Skin of body (tissue), 2 donors: ENCODE data around the gene BMPR1B. TPM values are rescaled to one million over a fixed set of nuclear protein-coding genes. Genes with fewer than 3 reads are reported as not detected.
"Not testable (repeated sequence)": the region's sequence is repeated elsewhere in the genome, so short reads cannot be mapped to it uniquely, and the experiment has no call there.

Experiments
- DNase-seq: peaks from one replicate; lab custom pipeline; 2025; lab: John Stamatoyannopoulos, UW
- total RNA-seq: library from RNA; depleted of rRNA; stranded (reverse); fragments of >200 nt; gene quantifications from one replicate; pipeline ENCODE4 v1.2.3, GENCODE V29; 2014

BMPR1B gene
- total RNA-seq, 1 donor from 2014 or later: 4.5 TPM

GRCh38 chr4:94832329-94832728 is 74.6 kb downstream of the BMPR1B start:
- not testable (repeated sequence) for DNase-seq

GRCh38 chr4:94833394-94833793 is 75.6 kb downstream of the BMPR1B start:
- no peak for DNase-seq

- no peak for DNase-seq
Measured at GRCh38 chr4:94834501-94834900, 76.7 kb downstream of the BMPR1B start.

- DNase-seq: not testable (repeated sequence)
Measured at GRCh38 chr4:94841166-94841863, 83.6 kb downstream of the BMPR1B start.

GRCh38 chr4:94841864-94842221 is 84.1 kb downstream of the BMPR1B start:
- DNase-seq: no peak

GRCh38 chr4:94843216-94843615 is 85.5 kb downstream of the BMPR1B start:
- no peak for DNase-seq

GRCh38 chr4:94848326-94848725 is 90.6 kb downstream of the BMPR1B start:
- DNase-seq: no peak

DNA sequence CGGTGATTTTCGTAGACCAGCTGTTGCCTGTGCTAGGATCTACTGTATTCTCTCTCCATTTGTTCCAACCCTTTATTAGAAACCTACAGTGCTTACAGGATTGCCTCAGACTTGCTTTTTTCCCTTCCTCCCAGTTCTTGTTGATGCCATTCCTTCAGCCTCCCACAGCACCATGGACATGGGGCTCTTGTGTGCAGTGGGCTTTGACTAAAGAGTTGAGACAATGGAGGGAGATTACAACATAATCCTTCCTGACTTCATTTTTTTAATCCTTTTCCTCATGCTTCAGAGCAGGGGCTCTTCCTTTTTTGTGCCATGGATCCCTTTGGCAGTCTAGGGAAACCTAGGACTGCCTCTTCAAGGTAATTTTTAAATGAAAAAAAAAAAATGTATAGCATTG is 92.1 kb downstream of the BMPR1B start:
- no peak for DNase-seq

- peak; percentile 83 for DNase-seq
Measured at GRCh38 chr4:94852616-94853015, 94.9 kb downstream of the BMPR1B start.

DNA sequence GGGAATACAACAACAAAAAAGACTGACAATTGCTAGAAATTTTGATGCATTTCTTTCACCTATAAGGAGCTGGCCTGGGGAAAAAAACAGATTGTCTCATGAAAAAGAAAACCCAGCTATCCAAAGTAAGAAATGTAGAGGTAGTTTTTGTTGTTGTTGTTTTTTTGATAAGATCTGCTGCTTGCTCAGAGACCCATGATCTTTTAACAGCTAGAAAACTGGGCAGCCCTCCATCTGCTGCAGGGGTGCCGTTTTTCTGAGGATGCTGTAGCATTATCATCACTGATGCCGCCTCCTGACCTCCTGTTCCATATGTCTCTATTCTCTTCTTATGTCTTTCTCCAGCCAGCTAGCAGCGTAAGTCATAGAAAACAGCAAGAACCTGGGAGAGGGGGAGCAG is 98.3 kb downstream of the BMPR1B start:
- no peak for DNase-seq

DNA sequence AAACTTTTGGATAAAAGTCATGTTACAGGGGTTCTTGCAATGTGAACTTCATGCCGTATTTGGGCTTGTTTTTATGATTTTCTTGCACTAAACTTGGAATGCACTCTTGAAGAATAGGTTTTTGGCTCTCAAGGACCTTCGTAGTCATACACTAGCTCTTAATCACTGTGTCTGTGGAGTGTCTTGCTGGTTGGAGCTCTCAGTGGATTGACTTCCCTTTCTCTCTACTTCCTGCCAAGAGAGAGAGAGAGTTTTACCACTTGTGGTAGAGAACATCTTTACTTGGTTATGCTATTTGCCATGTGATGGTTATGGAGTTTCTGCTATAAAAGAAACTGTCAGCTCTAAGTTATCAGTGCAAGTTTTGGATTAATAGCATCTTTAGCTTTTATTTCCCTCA is 112.4 kb downstream of the BMPR1B start:
- no peak for DNase-seq

DNA sequence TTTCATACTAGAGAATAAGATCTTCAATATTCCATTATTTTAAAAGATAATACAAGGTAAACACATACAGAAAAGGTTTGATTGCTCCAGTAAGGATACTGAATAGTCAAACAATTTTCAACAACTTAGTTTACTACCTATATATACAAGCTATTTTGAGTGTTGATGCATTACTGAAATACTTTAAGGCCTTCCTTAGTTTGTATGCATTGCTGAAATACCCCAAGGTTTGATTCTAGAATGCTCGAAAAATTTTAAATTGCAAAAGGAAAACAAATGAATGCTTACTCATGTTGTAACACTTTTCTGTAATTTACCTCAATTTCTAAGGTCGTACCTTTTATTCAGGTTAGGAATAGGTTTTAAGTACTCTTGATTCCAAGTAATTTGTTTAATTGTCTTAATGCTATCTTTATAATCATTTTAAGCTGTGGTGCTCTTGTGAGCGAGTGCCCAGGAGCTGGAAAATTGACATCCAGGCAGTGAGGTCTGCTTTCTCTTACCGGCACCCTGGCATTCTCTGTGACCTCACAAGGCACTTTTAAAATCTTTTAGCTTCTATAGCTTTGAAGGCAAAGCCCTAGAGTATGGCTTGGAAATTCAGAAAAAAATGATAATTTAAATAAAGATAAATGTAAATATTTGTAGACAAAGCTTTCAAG is 114.0 kb downstream of the BMPR1B start:
- no peak for DNase-seq

DNA sequence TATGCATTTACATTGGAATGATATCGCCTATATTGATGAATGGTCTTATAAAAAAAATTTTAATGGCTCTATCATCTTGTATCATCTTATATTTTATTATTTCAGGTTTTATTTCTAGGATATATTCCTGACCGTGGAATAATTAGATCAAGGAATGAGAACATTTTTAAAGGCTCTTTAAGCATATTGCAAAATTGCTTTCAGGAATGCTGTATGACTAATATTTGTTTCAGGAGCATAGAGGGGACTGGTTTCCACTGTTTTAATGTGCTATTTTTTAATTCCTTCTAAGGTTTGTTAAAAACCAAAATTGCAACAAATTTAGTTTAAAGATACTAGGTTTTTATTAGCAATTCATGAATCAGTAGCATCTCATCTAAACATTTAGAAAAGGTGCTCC is 120.2 kb downstream of the BMPR1B start:
- DNase-seq: no peak

DNA sequence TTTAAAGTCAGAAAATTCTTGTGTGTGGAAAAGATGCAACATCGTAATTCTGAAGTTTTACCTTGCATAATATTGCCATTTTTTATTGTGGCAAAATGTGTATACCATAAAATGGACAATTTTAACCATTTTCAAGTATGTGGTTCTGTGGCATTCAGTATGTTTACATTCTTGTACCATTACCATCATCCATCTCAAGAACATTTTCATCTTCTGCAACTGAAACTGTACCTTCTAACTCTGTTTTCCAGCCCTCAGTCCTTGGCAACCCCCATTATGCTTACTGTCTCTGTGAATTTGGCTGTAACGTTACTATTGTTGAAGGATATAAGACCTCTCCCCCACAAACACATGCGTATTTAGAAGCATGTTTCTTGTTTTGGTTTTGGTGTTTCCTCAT is 123.2 kb downstream of the BMPR1B start:
- no peak for DNase-seq

DNA sequence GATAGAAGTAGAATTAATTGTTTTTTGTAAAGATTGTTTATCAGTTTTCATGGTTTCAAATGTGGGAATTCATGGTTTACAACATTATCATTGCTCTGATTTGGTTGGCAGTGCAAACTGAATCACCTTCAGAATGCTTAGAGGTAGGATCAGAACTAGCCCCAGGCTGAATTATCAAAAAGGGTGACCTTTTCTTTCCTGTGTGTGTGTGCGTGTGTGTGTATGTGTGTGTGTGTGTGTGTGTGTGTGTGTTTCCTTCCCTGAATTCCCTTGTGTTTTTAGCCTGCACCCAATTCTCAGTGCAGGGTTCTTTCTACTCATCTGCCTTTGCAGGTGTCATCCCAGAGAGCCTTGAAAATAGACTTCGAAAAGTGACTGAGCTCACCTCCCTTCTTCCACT is 125.0 kb downstream of the BMPR1B start:
- no peak for DNase-seq

- DNase-seq: no peak
Measured at GRCh38 chr4:94887027-94887426, 129.3 kb downstream of the BMPR1B start.

- no peak for DNase-seq
Measured at GRCh38 chr4:94889523-94889922, 131.8 kb downstream of the BMPR1B start.

- no peak for DNase-seq
Measured at GRCh38 chr4:94889946-94890345, 132.2 kb downstream of the BMPR1B start.

- no peak for DNase-seq
Measured at GRCh38 chr4:94890579-94890978, 132.8 kb downstream of the BMPR1B start.

GRCh38 chr4:94892051-94892450 is 134.3 kb downstream of the BMPR1B start:
- DNase-seq: no peak

DNA sequence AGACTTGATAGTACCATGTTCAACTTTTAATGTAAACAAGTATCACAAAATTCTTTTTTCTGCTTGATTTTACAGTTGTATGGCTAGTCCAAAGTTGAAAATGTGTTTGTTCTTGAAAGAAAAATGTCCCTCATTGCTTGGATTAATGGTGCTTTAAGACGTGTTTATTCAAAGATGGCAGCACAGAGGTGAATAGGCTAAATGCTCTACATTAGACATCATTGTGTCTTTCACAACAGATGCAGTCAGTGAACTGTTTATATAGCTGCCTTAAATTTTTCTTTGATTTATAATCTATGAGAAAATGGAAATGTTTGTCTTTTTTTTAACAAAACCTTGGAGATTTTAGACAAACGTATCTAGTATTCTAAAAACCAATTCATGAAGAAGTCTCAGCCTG is 137.3 kb downstream of the BMPR1B start:
- no peak for DNase-seq

DNA sequence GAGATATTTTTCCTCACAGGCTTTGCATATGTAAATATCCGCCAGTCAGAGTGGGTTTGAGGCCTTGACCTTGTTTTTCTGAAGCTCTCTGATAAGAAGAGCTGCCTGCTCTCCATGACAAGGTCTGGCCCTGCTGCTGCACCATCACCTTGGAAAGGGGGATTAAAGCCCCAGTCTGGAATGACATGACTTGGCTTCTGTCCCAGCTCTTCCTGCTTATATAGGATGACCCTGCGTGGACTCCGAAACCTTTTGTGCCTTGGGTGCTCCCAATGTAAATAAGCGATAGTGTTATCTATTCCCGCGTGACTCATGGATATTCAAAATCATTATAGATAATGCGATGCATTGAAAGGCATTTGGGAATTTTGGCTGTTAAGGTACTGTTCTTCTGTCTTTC is 139.3 kb downstream of the BMPR1B start:
- DNase-seq: no peak

- no peak for DNase-seq
Measured at GRCh38 chr4:94905511-94905910, 147.8 kb downstream of the BMPR1B start.
